T-helper 17 cell (primary cell): ENCODE data around the gene PLEKHA4. TPM values are rescaled to one million over a fixed set of nuclear protein-coding genes. Genes with fewer than 3 reads are reported as not detected.
"Not testable (repeated sequence)": the region's sequence is repeated elsewhere in the genome, so short reads cannot be mapped to it uniquely, and the experiment has no call there.

Source experiments
- ATAC-seq: fragments of 150-1000 bp; cut with Tn5 transposase; 2 replicates; pipeline ENCODE4 v1.10.0; 2021; ENCODE audit warnings: mild to moderate bottlenecking, moderate library complexity
- DNase-seq, 3 donors: peaks; one replicate each; pipeline versions ENCODE4 v3.0.0 to v3.0.0-alpha.2; 2020 to 2021
- H3K9me3 ChIP-seq: one replicate; pipeline ENCODE4 v1.7.0; 2013; ENCODE audit warnings: low read length, mild to moderate bottlenecking; ENCODE audit not compliant: control insufficient read depth, poor library complexity, severe bottlenecking
- H3K27ac Mint-ChIP-seq: one replicate; pipeline ENCODE4 v1.8.0; 2022; ENCODE audit warnings: mild to moderate bottlenecking, moderate library complexity, mixed read lengths
- H3K27me3 Mint-ChIP-seq: one replicate; pipeline ENCODE4 v1.8.0; 2022; ENCODE audit warnings: mixed read lengths
- H3K36me3 Mint-ChIP-seq: one replicate; pipeline ENCODE4 v1.8.0; 2022; ENCODE audit warnings: low read depth, mixed read lengths
- H3K4me1 Mint-ChIP-seq: one replicate; pipeline ENCODE4 v1.8.0; 2022; ENCODE audit warnings: mild to moderate bottlenecking, mixed read lengths
- H3K4me3 Mint-ChIP-seq: one replicate; pipeline ENCODE4 v1.8.0; 2022; ENCODE audit warnings: mild to moderate bottlenecking, moderate library complexity, mixed read lengths
- total RNA-seq, 4 donors: library from RNA in 2 of 4; stranded (reverse) in 2 of 4; gene quantifications; one replicate each; pipeline ENCODE4 v1.2.3 and lab custom pipeline; 2022 to 2026

Gene PLEKHA4
- total RNA-seq, 2 donors from 2014 or later: 0.42 to 3.0 TPM

DNA sequence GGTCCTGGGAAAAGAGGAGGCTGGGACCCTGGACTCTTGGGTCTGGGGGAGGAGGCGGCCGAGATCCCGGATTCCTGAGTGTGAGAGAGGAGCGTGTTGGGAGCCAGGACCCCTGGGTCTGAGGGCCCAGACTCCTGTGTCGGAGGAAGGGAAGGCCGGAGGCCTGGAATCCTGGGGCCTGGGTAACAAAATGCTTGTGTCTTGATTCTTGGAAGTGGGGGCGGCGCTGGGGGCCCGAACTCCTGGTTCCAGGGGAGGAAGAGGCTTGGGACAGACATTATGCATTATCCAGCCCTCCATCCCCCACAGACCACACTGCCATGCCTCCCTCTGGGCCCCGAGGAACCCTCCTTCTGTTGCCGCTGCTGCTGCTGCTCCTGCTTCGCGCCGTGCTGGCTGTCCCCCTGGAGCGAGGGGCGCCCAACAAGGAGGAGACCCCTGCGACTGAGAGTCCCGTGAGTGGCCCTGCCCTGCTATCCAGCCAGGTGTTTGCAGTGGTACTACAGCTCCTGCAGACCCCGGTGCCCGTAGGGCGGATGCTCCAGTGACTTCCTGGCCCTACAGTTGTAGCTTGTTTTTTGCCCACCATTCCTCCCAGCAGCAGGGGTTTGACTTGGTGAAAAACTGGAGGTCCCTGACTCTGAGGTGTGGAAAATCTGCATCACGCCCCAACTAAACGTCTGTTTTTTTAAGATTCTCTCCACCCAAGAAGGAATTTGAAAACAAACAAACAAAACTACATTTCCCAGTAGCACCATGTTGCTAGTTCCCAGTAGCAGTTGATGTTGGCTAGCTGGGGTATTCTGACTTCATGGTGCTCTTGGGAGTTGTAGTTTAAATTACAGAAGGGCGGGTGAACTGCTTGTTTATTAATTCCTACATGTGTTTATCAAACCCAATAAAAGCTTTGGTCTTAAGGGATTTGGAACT, 32.3 kb upstream of the PLEKHA4 start:
- H3K9me3 ChIP-seq: no peaks in the 10 kb centered on the region
- Mint-ChIP-seq H3K4me1 (peaks cover 25% of the 10 kb centered on the region), H3K36me3 (peaks cover 3% of the 10 kb centered on the region), H3K4me3 (peak overlapping the region; percentile 99), H3K27ac (peak overlapping the region; percentile 97), H3K27me3 (no peaks in the 10 kb centered on the region)
- ATAC-seq (peak; percentile 29), DNase-seq (no peak)

DNA sequence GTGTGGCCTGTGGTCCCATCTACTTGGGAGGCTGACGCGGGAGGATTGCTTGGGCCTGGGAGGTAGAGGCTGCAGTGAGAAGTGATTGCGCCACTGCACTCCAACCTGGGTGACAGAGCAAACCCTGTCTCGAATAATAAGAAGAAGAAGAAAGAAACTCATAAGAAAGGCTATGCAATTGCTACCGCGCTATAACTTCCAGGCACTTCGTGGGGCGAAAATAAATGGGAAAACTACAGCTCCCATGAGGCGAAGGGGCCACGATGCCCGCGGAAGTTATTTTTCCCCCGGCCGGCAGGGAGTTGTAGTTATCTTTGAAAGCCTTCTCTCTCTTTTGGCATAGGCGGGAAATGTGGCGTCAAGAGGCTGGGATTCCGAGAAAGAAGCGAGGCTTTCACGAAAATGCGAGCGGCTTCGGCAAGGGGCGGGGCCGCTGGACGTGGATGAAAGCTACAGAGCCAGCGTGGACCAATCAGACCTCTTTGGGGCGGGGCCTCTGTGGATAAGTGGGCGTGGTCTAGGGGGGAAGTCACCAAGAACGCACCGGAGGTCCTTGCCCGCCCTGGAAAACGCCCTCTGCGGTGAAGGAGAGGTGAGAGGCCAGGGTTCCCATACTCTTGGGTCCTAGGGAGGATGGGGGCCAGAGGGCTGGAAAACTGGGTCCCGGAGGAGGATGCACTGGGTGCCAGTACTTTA, 31.5 kb upstream of the PLEKHA4 start, which contains the start of gene NUCB1:
Gene NUCB1, plus strand, starts transcription at position 532 of the 696 bp plus-strand sequence. CDS start 485 bp downstream, outside the sequence.
- Mint-ChIP-seq H3K27ac (peak within 1 kb of the TSS; percentile 97), H3K4me1 (peaks cover 26% of the 10 kb centered on the region), H3K27me3 (peaks cover 1% of the 10 kb centered on the region), H3K36me3 (peaks cover 3% of the 10 kb centered on the region), H3K4me3 (peak within 1 kb of the TSS; percentile 99)
- no peaks in the 10 kb centered on the region for H3K9me3 ChIP-seq
- peak; percentile 94 to 97 (median 96) for DNase-seq
- ATAC-seq: peak; percentile 98

DNA sequence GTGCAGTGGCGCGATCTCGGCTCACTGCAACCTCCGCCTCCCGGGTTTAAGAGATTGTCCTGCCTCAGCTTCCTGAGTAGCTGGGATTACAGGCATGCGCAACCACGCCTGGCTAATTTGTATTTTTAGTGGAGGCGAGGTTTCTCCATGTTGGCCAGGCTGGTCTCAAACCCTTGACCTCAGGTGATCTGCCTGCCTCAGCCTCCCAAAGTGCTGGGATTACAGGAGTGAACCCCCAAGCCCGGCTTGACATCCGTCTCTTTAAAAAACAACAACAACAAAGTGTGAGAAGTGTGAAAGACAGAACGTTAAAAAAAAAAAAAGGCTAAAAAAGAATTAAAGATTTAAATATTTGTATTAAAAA, 31.0 kb upstream of the PLEKHA4 start:
- not testable (repeated sequence) for ATAC-seq, H3K27me3 Mint-ChIP-seq, H3K9me3 ChIP-seq, H3K36me3 Mint-ChIP-seq, DNase-seq
- H3K4me1 Mint-ChIP-seq: peaks cover 29% of the 10 kb centered on the region
- H3K27ac Mint-ChIP-seq: peak overlapping the region; percentile 97
- H3K4me3 Mint-ChIP-seq: peak overlapping the region; percentile 99

DNA sequence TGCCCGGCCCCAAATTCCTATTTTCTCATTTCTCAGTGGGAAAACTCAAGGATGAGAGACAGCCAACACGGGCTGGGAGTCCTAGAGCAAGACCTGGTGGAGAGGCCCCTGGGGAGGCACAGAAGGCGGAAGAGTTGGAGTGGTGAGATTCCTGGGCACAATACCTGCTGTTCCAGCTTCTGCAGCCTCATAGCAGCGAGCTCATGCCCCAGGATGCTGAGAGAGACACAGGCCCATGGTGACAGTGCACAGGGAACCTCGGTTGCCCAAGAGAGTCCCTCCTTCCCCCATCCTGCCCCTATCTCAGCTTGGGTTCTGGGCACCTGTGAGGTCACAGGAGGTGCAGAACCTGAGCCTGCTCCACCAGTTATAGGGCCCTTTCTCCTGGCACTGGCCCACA, 28.8 kb upstream of the PLEKHA4 start:
- no peak overlapping the region for H3K27ac Mint-ChIP-seq
- H3K27me3 Mint-ChIP-seq: peaks cover 21% of the 10 kb centered on the region
- peaks cover 3% of the 10 kb centered on the region for H3K36me3 Mint-ChIP-seq
- ATAC-seq (no peak), DNase-seq (no peak)
- H3K9me3 ChIP-seq: no peaks in the 10 kb centered on the region
- no peak overlapping the region for H3K4me3 Mint-ChIP-seq
- peaks cover 26% of the 10 kb centered on the region for H3K4me1 Mint-ChIP-seq

DNA sequence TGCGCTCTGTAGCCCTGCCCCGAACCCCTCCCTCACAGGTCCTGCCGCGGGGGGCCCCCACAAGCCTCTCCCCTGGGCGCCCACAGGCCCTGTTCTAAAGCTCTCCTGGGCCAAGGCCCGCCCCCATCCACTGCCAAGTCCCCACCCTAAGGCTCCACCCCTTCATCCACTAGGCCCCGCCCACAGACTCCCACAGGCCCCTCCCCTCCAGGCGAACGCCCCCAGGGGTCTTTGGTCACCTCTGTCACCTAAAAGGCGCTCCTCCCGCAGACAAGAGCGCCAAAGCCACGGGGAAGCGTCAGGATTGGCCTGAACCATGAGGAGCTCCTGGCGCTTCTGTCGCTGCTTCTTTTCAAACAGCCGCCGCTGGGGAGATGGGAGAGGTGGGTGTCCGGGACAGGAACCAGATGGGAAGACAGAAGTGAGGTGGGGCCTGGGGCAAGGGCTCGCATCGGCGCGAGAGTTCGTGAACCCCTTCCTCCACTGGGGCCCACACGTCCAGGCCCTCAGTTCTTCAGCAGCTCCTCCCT, 27.8 kb upstream of the PLEKHA4 start:
- Mint-ChIP-seq H3K4me1 (peaks cover 24% of the 10 kb centered on the region), H3K4me3 (peak overlapping the region; percentile 59), H3K27ac (no peak overlapping the region), H3K27me3 (peaks cover 30% of the 10 kb centered on the region), H3K36me3 (peaks cover 6% of the 10 kb centered on the region)
- no peaks in the 10 kb centered on the region for H3K9me3 ChIP-seq
- DNase-seq (peak in 1 of 3 donors; percentile 53), ATAC-seq (no peak)

DNA sequence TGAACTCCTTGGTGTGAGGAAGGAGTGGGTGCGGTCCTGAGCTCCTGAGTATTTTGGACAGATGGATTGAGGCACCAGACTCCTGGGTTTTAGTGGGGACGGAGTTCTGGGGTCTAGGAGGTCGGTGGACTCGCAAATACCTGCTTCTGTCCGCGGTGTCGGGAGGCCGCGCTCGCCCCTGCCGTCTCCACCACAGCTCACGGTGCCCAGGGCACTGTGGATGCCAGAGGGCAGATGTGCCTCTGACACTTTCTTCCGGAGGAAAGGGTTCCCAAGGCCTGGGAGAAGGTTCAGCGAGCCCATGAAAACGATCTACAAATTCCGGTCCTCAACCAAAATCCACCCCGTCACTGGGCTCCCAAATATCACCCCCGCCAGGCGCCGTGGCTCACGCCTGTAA, 26.8 kb upstream of the PLEKHA4 start:
- Mint-ChIP-seq H3K27me3 (peaks cover 37% of the 10 kb centered on the region), H3K4me3 (no peak overlapping the region), H3K4me1 (peaks cover 18% of the 10 kb centered on the region), H3K27ac (peak overlapping the region; percentile 47), H3K36me3 (peaks cover 6% of the 10 kb centered on the region)
- no peaks in the 10 kb centered on the region for H3K9me3 ChIP-seq
- ATAC-seq (no peak), DNase-seq (no peak)

DNA sequence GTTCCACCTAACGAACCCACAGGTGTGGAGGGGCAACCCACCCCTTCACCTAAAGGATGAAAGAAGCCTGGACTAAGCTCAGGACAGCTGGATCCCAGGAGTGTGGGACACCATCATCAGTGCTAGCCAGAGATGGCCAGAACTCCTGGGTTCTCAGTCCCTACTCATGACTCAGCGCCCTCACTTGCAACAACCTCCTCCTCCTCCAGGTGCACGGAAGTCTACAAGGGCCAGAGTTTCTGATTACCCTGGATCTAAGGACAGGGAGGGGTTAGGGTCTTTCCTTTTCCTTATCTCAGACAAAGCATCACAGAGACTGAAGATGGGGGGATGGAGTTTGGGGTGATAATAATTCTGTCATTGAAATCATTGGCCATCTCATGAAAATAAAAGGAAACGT, 22.1 kb upstream of the PLEKHA4 start:
- no peak for ATAC-seq
- no peaks in the 10 kb centered on the region for H3K9me3 ChIP-seq
- H3K4me3 Mint-ChIP-seq: no peak overlapping the region
- H3K27me3 Mint-ChIP-seq: peaks cover 37% of the 10 kb centered on the region
- peaks cover 9% of the 10 kb centered on the region for H3K4me1 Mint-ChIP-seq
- no peak for DNase-seq
- H3K27ac Mint-ChIP-seq: no peak overlapping the region
- H3K36me3 Mint-ChIP-seq: peaks cover 4% of the 10 kb centered on the region

DNA sequence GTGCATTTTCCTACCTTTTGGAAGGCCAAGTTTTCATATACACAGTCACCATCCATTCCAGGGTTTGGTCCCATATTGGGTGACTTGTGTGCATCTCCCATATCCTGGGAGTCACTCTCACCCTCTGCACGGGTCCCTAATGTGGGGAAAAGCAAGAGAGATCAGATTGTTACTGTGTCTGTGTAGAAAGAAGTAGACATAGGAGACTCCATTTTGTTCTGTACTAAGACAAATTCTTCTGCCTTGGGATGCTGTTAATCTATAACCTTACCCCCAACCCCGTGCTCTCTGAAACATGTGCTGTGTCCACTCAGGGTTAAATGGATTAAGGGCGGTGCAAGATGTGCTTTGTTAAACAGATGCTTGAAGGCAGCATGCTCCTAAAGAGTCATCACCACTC, 21.1 kb upstream of the PLEKHA4 start:
- H3K27me3 Mint-ChIP-seq: peaks cover 31% of the 10 kb centered on the region
- not testable (repeated sequence) for ATAC-seq, H3K4me1 Mint-ChIP-seq, H3K9me3 ChIP-seq, H3K36me3 Mint-ChIP-seq, H3K4me3 Mint-ChIP-seq, DNase-seq, H3K27ac Mint-ChIP-seq

DNA sequence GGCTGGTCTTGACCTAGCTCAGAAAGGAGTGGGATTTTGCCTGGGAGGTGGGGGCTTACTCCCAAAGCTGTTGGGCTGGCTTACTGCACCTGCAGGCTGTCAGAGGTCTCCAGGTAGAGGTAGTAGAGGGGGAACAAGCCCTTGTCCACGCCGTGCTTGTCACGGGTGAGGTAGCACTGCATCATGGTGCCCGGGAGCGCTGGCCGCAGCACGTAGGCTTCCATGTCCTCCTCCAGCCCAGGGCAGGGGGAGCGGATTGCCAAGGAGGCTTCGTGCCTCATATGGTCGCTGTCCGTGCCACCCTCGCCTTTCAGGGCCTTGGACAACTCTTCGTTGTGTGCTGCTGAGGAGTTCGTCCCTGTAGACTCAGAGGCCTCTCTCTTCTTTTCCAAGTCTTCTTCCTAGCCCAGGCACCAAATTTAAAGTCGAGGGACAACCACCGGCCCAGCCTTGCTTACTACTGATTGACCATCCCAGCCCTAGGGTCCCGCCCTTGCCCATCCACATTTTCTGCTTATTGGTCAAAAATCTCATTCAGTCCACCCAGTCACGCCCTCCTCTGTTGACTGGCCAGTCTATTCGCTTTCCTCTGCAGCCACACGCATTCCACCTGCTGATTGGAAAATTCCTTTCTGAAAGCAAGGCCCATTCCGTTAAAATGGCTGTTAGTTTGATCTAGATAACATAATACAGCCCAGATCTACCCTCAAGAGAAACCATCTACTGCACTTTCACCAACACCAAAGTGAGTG, 19.6 kb upstream of the PLEKHA4 start:
- ATAC-seq: no peak

DNA sequence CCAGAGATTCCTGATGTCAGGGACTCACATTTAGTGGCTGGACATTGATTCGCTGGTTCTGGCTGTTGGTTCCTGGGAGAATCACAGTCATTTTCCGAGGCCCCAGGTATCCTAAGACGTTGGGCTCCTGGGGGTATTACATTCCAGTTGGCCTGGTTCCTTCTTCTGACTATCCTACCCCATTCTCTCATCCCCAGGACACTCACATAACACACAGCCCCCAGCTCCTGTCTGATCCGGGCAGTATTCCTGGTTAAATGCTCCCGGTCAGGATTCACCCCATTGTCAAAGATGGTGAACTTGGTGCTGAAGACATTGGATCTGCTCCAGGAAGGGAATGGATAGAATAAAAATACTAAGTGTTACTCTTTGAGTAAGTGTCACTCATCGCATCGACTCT, 15.3 kb upstream of the PLEKHA4 start:
- H3K9me3 ChIP-seq: no peaks in the 10 kb centered on the region
- Mint-ChIP-seq H3K4me1 (peaks cover 10% of the 10 kb centered on the region), H3K4me3 (no peak overlapping the region), H3K27ac (peak overlapping the region; percentile 99), H3K27me3 (no peaks in the 10 kb centered on the region), H3K36me3 (no peaks in the 10 kb centered on the region)
- no peak for DNase-seq
- ATAC-seq: no peak

More for the DNA sequence above, 19.6 kb upstream of the PLEKHA4 start:
- no peak overlapping the region for H3K27ac Mint-ChIP-seq
- H3K9me3 ChIP-seq: no peaks in the 10 kb centered on the region
- H3K4me3 Mint-ChIP-seq: no peak overlapping the region
- peaks cover 10% of the 10 kb centered on the region for H3K4me1 Mint-ChIP-seq
- peaks cover 23% of the 10 kb centered on the region for H3K27me3 Mint-ChIP-seq
- DNase-seq: no peak
- H3K36me3 Mint-ChIP-seq: peaks cover 4% of the 10 kb centered on the region

DNA sequence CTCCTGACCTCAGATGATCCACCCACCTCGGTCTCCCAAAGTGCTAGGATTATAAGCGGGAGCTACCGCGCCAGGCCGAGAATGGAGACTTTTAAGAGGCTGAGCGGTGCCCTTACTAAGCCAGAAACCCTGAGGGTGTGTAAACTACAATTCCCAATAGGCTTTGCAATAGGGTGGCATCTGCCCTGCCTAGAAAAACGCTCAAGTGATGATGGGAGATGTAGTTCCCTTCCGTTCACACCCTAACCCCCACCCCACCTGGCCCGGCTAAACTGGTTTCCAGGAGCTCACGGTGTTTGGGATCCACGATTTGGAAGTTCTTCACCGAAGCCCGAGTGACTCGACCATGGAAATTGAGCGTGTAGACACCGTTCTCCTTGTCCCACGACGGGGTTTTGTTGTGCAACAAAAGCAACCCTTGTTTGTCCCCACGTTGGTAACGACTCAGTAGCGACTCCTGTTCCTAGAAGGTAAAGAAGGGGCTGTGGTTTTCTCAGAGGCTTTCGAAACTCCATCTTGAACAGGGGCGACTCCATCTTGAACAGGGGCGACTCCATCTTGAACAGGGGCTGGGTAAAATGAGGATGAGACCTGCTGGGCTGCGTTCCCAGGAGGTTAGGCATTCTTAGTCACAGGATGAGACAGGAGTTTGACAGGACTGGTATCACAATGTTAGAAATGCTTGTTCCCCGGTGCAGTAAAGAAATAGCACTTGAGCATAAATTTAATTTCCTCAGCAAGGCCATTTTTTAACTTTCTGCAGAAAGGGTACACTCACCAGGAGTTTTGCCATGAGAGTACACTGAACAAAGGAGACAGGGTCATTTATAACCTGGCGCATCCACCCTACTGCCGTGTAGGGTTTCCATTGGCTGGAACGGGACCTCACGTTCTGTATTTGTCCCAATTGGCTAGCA, 13.6 kb upstream of the PLEKHA4 start:
- no peaks in the 10 kb centered on the region for H3K9me3 ChIP-seq
- H3K4me3 Mint-ChIP-seq: peak overlapping the region; percentile 68
- H3K27ac Mint-ChIP-seq: peak overlapping the region; percentile 99
- DNase-seq (no peak), ATAC-seq (peak; percentile 52)
- peaks cover 20% of the 10 kb centered on the region for H3K4me1 Mint-ChIP-seq
- no peaks in the 10 kb centered on the region for H3K36me3 Mint-ChIP-seq
- no peaks in the 10 kb centered on the region for H3K27me3 Mint-ChIP-seq

DNA sequence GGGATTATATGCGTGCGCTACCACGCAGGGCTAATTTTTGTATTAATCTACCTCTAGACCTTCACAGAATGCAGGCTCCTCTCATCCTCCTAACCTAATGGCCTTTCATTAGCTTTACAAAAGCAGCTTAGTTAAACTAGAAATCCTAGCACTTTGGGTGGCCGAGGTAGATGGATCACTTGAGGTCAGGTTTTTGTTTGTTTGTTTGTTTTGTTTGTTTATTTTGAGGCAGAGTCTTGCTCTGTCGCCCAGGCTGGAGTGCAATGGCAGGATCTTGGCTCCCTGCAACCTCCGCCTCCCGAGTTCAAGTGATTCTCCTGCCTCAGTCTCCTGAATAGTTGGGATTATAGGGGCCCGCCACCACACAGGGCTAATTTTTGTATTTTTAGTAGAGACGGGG, 11.3 kb upstream of the PLEKHA4 start:
- DNase-seq, H3K36me3 Mint-ChIP-seq, ATAC-seq, H3K9me3 ChIP-seq, H3K27me3 Mint-ChIP-seq: not testable (repeated sequence)
- Mint-ChIP-seq H3K27ac (peak overlapping the region; percentile 99), H3K4me1 (peaks cover 33% of the 10 kb centered on the region), H3K4me3 (peak overlapping the region; percentile 47)
